HG02938 (cell line): Measurements from ENCODE around the gene QARS1.

Experiments
- ATAC-seq: cut with Tn5 transposase; IDR thresholded peaks from one replicate; pipeline ENCODE4 v1.9.1; 2021; ENCODE audit warnings: mild to moderate bottlenecking, moderate library complexity; ENCODE audit not compliant: unreplicated experiment

Gene QARS1

DNA sequence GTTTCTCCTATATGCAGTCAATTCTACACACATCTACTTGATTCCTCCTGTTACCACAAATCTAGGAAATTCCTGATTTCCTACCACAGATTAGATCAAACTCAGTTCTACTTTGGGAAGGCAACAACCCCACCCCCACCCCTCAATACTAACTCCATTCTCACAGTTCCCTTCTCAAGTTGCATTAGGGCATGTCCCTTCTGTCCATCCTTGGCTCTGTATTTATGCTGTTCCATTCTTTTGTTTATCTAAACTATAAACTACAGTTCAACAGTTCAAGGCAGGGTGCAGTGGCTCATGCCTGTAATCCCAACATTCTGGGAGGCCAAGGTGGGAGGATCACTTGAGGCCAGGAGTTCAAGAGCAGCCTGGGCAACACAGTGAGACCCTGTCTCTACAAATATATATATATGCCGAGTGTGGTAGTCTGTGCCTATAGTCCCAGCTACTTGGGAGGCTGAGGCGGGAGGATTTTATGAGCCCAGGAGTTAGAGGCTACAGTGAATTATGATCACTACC lies 50.2 kb downstream of the QARS1 start:
- ATAC-seq = no peak

DNA sequence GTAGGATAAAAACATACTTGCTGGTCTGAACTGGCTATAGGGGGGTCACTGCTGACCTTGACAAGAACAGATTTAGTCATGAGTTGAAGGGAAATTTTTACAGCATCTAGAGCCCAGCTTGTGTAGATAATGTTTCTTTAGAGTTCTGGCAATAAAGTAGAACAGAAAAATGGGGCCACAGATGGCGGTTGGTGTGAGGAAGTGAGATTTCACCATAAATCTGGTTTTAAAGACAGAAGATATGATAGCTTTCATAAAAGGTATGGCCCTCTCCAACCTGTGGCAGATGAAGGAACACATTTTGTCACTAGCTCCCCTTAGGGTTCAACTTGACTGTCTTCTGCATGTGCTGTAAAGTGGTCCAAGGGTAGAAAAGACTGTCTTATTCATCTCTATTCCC lies 51.0 kb downstream of the QARS1 start:
- ATAC-seq = no peak
